NOMO-1 (cell line): ENCODE measurements around the gene TMEM165.

Experiments used
- DNase-seq, 2 experiments: peaks; one replicate each; lab custom pipeline; 2025; ENCODE audit not compliant: unreplicated experiment in 2 of 2; lab: John Stamatoyannopoulos, UW

TMEM165 gene

DNA sequence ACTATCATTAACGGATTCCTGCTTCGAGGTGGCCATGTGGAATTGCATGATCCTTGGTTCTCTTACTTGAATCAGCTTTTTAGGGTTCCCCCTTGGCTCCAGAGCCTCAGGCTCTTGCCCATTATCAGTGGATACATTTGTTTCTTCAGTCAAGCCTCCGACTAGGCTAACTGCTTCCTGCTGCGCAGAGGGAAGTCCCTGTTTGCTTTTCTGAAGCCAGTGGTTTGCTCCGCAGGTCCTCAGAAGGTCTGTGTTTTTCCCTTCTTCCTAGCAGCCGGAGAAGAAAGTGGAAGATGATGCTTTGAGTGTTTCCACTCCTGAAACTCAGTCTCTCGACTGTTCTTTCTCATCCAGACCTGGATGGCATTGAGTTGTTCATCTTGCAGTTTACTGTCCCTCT lies 29.1 kb upstream of the TMEM165 start:
- no peak for DNase-seq

DNA sequence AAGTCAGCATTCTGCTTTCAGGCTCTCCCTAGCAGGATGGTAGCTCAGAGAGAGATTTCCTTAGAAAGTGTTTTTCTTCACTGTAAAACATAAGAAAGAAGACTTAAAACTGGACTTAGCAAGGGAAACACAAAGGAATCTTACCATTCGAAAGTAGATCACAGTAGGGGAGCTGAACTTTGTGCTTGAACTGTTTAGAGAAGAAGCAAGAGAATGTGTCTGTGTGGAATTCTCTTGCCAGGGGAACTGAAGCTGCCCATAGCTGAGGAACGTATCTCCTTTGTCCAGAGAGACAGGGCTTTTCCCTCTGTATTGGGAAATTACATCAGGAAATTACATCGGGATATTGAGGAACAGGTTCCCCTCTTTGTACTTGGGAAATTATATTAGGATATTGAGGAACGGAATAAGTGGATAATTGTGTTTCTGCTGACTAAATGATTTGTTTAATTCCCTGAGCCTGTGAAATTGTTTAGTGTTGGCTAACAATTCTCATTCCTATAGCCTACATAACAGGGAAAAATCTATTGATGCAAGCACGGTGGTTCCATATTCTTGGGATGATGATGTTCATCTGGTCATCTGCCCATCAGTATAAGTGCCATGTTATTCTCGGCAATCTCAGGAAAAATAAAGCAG lies 28.6 kb upstream of the TMEM165 start:
- DNase-seq, result no peak

DNA sequence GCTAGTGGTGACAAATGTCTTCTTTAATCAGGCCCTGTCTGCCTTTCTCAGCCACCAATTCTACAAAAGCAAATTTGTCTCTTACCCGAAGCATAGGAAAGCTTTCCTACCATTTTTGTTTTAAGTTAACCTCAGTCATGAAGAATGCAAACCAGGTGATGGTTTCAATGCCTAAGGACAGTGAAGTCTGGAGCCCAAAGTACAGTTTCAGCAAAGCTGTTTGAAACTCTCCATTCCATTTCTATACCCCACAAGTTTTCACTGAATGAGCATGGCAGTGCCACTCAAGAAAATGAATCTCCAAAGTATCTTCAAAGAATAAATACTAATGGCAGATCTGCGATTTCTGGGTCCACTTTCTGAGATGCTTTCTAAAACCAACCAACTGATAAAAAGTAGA lies 25.8 kb upstream of the TMEM165 start:
- DNase-seq, result no peak

DNA sequence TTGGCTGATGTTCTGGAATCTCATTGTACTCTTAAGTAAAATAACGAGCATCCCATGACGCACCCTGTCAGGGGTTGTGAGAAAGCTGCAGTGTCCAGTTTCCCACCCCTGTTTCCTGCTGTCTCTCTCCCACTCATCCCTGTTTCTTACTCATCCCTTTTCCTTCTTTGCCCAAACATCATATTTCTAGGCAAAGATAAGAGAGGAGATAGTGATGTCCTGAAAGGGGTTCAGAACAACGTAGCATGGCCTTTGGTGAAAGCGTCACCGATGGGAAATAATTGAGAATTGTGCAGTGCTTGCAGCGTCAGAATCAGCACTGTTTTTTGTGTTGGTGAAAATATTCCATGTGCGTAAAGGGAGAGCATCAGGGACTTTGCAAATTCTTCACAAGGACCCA lies 23.5 kb upstream of the TMEM165 start:
- DNase-seq, result no peak

DNA sequence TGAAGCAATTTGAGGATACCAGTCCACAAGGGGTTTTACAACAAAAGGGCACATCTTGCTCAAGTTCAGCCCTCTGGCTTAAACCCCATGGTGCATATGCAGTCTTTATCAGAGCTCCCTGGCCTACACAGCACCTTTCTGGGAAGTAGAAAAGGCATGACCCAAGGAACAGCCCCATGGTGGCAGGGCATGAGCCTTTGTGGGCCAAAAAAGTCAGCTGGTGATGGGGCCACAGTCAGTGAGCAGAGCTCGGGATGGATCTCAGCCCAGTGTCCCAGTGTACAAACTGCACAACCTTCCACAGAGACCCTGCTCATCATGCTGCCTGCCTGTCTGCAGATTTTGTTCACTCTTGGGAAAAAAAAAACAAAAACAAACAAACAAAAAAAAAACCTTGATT lies 22.3 kb upstream of the TMEM165 start:
- no peak for DNase-seq

DNA sequence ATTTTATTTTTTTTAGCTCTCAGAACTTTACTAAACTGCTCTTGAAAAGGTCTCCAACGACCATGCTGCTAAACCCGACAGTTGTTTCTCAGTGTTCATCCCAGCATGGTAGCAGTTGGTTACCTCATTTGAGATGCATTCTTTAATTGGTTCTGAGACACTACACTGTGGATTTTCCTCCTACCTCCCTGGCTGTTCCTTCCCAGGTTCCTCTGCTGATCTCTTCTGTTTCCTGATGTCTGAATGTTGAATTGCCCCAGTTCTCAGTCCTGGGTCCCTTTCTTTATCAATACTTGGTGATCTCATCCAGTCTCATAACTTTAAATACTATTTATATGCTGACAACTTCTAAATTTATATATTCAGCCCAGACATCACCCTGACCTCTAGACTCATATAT lies 19.1 kb upstream of the TMEM165 start:
- DNase-seq, result no peak

DNA sequence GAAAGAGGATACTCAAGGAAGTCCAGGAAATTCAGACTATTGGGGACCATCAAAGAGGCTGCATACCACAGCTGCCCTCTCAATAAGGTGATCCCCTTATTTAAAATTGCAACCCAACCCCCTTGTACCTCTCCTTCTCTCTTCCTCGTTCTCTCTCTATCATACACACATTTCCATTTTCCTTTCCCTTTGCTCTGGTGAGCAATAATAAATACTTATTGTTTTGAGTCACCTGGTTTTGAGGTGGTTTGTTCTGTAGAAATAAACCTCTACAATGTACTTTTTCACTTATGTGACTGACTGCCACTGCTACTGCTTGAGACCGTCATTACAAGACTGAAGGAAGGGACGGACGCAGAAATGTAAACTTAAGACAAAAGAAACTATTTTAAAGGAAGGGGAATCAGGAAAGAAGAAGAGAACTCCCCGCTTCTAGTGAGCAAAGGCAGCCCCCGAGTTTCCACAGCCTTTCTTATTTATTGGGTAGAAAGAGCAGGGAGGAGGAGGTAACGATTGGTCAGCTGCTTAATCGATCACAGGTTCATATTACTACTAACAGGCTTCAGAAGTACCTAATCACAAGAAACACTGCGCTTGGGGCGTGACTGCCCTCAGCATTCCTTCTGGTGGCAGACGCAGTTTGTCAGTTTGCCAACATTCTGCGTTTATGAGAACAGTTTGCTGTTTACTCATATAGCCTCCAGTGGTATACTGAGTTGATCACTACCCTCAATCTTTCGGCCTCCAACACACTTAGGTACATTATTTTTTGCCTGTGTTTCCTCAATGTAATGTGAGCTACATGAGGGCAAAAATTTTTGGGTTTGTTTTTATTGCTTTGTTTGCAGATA lies 16.9 kb upstream of the TMEM165 start:
- DNase-seq, result no peak

DNA sequence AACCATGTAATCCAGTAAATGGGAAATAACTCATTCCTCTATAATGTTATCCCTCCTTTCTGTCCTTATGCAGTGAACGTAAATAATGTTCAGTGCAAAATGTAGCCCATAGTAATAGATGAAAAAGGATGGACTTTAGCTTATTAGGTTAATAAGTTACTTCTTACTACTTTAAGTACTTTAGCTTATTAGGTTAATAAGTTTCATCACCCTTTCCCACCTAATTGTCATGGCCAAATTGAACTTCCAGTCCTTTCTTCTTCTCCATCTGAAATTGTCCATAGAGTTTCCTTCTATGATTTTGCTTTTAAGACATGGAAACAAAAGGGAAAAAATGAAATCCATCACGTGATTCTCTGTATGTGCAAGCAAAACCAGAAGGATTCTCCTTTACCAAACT lies 15.2 kb upstream of the TMEM165 start:
- DNase-seq, result no peak

DNA sequence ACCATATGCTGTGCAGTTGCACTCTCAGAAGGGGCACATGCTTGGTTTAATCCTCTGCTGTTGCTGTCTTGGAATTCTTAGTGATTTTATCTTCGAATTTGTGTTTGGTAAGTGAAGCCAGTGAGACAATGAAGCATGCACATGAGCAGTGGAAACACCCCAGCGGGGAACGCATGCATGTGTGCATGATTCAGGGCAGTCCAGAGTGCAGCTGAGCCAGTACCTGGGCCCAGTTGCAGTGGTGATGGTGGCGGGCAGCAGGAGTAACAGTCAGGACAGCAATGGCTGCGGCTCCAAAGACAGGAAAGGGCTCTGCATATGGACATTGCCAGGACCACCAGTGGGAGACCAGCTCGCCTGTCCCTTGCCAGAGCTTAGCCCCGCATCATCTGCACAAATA lies 14.3 kb upstream of the TMEM165 start:
- DNase-seq, result no peak

DNA sequence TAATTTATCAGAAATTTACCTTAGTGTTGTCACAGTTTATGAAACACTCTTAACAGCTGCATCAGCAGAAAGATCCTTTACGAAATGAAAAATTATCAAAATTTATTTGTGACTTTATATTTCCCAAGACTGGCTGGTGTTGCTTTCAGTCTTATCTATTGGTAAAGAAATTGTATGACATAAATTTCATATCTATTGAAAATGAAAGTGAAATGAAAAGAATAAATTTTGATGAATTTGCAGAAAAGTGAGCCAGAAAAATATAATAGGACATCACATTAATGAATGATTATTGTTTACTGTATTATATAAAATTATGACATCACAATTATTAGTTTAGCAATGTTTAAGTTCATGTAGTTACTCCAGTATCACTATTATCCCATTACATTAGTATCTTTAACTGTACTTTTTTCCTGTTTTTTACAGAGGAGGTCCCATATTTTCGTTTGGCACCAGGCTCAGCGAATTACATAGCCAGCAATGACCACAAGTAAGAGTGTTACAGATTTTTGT lies 13.2 kb upstream of the TMEM165 start:
- no peak for DNase-seq

DNA sequence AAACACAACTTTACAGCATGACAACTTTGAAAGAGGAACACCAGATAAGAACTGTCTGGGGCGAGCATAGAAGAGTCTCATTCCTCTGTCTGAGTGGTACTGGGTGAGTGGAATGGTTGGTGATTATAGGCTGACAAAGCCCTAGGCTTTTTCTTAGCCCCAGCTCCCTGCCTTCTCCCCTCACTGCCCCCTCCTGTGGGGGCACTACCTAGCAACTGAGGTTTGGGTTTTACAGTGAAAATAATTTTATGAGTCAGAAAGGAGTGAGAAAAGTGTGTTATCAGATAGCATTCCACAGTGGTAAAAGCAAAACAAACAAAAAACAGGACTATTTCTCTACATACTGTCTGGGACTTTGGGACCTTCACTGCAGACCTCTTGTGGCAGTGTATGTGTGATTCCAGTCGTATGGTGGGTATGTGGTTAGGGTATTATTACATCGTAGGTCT lies 10.5 kb upstream of the TMEM165 start:
- no peak for DNase-seq

DNA sequence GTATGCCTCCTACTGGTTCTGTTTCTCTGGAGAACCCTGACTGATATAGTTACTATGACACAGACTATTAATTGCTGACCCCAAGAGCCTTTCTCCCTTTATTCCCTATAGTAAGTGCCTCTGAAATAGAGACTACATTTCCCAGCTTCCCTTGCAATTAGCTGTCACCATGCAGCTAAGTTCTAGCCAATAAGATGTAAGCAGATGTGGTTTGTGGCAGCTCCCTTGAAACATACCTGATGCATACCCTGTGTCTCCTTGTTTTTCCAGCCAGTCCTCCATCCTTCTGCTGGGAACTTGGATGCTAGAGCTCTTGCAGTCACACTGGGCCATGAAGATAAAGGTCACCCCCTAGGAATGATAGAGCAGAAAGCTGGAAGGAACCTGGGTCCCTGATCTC lies 9.7 kb upstream of the TMEM165 start:
- DNase-seq, result no peak

DNA sequence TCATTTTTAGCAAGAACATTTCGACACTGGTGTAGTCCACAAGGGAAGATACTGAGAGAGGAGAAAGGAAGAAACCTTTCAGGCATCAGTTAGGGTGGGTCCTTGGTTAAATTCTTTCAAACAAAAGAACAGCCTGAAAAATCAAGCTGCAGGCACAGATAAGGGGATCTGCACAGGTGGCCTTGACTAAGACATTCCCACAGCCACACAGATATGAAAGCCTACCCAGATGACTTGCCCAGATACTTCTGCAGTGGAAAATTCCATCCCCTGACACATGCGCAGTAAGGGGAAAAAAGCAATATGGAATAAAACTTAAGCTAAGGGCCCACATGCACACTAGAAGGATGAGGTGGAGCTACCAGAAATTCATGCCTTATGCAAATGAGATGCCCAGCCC lies 8.9 kb upstream of the TMEM165 start:
- no peak for DNase-seq

DNA sequence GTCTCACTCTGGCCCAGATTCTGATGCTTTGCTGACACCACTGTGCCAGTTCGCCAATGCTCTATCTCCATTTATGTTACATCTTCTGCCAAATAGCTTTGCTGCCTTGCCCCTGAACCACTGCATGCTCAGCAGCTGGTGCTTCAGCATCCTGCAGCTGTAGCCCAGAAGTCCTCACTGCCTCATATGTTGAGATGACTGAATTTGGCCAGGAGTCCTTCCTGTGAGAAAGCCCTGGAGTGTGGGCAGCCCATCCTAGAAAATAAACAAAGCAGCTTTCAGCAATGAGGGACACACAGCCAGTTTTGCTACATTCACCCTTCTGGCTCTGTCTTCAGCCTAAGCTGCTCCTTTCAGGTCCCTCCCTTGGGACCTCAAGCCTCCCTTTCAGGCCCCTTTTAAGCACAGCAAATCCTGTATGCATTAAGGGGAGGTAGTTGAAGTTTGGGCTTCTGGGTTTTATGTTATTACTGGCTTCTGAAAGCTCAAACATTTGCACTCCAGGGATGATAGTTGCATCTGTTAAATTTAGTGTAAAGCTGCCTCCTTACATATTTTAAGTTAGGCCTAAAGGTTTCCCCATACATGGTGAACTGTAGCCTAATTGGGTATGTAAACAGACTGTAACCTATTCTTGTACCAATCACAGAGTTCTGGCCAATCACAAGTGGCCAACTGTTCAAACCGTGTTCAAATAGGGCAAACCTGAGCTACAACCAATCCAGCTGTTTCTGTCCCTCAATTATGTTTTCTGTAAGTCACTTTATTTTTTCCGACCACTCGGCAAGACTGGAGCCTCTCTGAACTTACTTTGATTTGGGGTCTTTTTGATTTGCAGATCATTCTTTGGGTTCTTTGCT lies 2.1 kb upstream of the TMEM165 start:
- DNase-seq, result no peak

DNA sequence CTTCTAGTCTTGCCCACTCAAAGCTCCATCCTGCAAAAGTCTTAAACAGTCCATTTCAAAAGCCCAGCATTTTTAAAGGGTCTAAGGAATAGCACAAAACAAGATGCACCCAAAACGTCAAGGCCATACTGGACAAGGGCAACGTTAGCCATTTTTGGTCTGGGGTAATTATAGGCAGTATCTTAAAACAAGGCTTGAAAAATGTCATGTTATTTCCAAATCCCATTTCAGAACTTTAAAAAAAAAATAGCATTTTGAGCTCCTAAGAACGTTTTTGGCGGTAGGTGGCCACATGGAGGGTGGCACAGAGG lies 584 bp upstream of the TMEM165 start:
- DNase-seq, result no peak

DNA sequence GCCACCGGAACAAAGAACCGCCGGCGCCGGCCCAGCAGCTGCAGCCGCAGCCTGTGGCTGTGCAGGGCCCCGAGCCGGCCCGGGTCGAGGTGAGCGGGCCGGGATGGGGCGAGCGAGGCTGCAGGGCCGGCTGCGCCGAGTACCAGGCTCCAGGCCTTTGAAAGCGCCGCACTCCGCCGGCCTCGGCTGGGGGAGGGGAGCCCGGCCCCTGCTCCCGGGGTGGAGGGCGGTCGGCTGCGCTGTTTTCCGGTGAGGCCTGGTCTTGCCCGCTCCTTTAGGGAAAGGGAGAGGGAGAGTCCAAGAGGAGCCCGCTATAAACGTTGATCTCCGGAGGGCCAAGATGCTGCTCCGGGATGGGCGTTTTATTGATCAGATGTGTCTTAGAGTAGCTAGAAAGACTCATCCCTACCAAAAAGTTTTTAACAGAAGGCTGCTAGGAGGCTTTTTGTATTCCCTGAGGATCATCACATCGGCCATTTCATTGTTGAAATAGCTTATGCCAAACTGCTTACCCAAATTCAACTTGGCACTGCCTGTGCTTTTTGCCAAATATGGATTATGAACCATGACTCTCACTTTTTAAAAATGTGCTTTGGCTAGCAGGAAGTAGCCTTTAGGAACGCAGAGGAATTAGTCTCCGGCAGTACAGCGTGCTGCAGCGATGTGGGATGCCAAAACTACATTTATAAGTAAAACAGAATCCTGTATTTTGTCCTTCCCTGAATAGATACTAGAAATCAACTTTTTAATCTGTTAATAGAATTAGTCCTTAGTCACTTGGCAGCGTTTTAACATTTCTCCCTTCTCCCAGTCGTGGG lies 760 bp downstream of the TMEM165 start:
- peak in 1 of 2 experiments; percentile 11 for DNase-seq

DNA sequence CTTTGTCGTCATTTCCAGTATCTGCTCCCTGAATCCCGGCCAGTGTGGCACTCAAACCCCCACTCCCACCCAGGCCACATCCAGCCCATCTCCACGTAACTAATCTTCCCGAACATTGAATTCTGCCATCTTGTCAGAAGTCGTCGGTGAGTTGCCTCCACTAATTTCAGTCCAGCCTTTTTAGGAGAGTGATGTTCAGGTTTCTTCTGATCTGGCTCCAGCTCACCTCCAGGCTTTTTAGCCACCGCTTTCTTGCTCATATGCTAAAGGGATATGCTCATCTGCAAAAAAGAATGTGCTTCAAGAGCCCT lies 1.3 kb downstream of the TMEM165 start:
- no peak for DNase-seq

DNA sequence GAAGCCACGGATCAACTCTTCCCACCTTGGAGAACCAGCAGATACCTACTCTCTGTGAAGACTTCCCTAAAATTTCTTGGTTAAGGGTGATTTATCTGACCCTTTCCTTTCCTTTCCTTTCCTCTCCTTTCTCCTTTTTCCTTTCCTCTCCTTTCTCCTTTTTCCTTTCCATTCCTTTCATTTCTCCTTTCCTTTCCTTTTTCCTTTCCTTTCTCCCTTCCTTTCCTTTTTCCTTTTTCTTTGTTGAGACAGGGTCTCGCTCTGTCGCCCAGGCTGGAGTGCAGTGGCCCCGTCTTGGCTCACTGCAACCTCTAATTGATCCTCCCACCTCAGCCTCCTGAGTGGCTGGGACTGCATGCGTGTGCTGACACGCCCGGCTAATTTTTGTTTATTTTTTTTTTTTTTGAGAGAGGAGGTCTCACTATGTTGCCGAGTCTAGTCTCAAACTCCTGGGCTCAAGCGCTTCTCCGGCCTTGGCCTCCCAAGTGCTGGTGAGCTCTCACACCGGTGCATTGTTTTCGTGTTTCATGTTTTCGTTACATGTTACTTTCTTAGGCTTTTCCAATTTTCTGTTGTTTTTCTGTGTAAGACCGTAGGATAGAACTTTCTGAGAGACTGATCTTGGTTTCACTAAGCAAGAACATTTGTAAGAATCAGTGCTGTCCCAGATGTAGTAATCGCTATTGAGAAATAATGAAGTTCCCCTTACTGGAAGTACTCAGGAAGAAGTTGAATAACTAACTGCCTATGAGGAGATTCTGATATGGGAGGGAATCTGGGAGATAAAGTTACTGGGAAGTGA lies 2.0 kb downstream of the TMEM165 start:
- peak in 1 of 2 experiments; percentile 61 for DNase-seq

DNA sequence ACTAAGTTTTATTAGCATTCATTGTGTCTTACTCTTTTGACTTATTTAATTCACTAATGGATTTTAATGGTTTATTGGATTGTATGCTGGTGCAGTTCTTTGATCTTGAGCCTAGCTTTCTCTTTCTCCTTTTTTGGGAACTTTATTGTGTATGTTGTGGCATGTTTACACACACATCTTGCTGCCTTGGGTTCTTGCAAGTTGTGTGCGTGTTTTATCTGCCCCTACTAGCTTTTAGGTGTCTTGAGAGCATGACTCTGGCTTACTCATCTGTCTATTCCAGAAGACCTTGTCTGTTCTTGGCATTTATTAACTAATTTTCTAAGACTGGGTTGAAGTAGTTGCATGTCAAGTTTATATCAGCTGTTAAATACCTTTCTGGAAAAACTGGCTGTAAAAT lies 2.7 kb downstream of the TMEM165 start:
- DNase-seq, result no peak

DNA sequence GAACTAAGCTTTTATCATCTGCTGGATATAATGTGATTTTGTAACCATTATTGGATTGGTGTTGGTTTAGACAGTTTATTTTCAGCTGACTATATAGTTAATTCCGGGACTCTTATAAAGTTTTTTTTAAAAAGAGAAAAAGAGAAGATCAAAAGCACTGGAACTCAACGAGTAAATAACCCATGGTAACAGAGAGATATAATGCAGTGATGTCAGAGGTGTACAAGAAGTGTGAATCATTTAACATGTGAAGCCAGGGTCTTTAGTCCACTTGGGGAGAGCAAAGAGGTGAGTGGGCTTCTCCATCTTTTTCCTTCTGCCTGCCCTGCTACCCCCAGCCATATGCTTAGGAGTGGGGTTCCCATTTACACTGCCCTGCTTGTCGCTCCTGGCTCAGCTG lies 3.2 kb downstream of the TMEM165 start:
- DNase-seq, result no peak
